Breast epithelium (tissue), 3 donors: Measurements from ENCODE around the gene PLP1.

Experiments used
- CTCF ChIP-seq, 3 donors: fragments of 450-650 bp; IDR thresholded peaks; one replicate each; pipeline ENCODE4 v1.5.1; 2016 to 2017; ENCODE audit warnings: antibody characterized with exemption in 3 of 3, mild to moderate bottlenecking in 3 of 3, moderate library complexity in 3 of 3
- POLR2AphosphoS5 ChIP-seq, 3 donors: sonication (generic); formaldehyde crosslinking; IDR thresholded peaks; one replicate each; pipeline ENCODE4 v1.6.1; 2017; ENCODE audit warnings: antibody characterized with exemption in 3 of 3

- no peak for TF ChIP-seq CTCF (IDR thresholded peaks at IDR 0.05)
- TF ChIP-seq POLR2AphosphoS5 (IDR thresholded peaks at IDR 0.05): no peak
Measured at GRCh38 chrX:103811858-103812257, 35.2 kb downstream of the PLP1 start.
